ENCODE data around the gene MPP3. TPM values are rescaled to one million over a fixed set of nuclear protein-coding genes. Genes with fewer than 3 reads are reported as not detected.

The MPP3 gene
- total RNA-seq, 4 donors from 2014 or later = 5.1 to 10.8 (median 7.8) TPM

DNA sequence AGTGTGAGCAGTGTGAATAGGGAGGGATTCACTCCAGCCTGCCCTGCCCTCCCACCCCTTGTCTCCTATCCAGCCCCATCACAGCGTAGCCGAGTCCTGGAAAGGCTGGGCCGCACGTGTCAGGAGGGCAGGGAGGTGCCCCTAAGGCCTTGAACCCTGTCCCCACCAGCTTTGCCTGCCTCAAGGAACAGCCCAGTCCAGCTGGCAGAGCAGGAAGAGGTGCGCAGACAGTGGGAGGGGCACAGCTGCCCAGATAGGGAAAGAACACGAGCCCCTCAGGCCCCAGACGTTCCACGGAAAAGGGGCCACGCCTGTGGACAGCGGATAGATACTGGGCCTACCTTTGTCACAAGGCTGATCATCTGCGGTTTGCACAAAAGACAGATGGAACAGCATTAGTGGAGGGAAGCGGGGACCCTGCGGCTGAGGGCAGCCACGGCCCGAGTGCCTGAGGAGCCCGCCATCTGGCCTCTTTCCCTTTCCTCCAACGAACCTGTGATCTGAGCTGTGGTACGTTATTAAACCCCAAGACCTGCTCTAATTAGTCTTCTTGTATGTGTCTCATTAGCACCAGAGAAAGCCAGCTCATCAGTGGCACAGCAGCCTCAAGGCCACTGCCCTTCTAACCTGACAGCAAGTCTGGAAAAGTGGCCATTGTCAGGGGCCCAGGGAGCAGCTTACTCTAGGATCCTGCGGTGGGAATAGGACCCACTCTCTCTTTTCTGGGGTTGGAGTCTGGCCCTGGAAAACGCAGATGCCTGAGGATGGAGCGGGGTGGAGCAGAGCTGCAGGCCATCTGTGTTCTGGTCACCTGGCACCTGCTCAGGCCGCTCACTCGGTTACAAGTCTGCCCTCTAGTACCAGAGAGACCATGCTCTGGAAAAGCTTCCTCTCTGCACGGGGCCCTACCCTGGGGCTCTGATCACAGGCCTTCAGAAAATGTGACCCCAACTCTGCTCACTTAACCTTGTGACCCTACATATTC is 16.3 kb downstream of the MPP3 start:
- H3K9me3 ChIP-seq = no peaks in the 10 kb centered on the region
- TF ChIP-seq EP300 (IDR thresholded peaks at IDR 0.05) = no peak
- no peak for TF ChIP-seq POLR2AphosphoS5 (IDR thresholded peaks at IDR 0.05)
- TF ChIP-seq POLR2A (IDR thresholded peaks at IDR 0.05) = no peak
- TF ChIP-seq, protein P1, sequence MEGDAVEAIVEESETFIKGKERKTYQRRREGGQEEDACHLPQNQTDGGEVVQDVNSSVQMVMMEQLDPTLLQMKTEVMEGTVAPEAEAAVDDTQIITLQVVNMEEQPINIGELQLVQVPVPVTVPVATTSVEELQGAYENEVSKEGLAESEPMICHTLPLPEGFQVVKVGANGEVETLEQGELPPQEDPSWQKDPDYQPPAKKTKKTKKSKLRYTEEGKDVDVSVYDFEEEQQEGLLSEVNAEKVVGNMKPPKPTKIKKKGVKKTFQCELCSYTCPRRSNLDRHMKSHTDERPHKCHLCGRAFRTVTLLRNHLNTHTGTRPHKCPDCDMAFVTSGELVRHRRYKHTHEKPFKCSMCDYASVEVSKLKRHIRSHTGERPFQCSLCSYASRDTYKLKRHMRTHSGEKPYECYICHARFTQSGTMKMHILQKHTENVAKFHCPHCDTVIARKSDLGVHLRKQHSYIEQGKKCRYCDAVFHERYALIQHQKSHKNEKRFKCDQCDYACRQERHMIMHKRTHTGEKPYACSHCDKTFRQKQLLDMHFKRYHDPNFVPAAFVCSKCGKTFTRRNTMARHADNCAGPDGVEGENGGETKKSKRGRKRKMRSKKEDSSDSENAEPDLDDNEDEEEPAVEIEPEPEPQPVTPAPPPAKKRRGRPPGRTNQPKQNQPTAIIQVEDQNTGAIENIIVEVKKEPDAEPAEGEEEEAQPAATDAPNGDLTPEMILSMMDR (IDR thresholded peaks at IDR 0.05) = no peak
- WGBS, 2 donors (ENCODE audit: low coverage in 1 of 2) = 77 to 90% methylated on average over 2 to 3 of the region's 24 CpGs
- peaks cover 0 to 84% of the 10 kb centered on the region in 2 donors for H3K36me3 ChIP-seq
- no peak for ATAC-seq
- H3K4me3 ChIP-seq = no peak overlapping the region
- H3K27me3 ChIP-seq = no peaks in the 10 kb centered on the region
- H3K4me1 ChIP-seq = no peaks in the 10 kb centered on the region
- no peak overlapping the region for H3K27ac ChIP-seq

GRCh38 chr17:43814714-43815113 is 18.2 kb downstream of the MPP3 start:
- WGBS, 2 donors (ENCODE audit: low coverage in 1 of 2) = 13 to 31% methylated on average over 1 of the region's 1 CpG
- ATAC-seq = no peak
- Histone ChIP-seq H3K27ac (no peak overlapping the region), H3K9me3 (no peaks in the 10 kb centered on the region), H3K36me3 (peaks cover 0 to 84% of the 10 kb centered on the region in 2 donors), H3K4me3 (no peak overlapping the region), H3K4me1 (no peaks in the 10 kb centered on the region), H3K27me3 (no peaks in the 10 kb centered on the region)
- TF ChIP-seq POLR2A (IDR thresholded peaks at IDR 0.05) = no peak
- TF ChIP-seq, protein P1 (IDR thresholded peaks at IDR 0.05) = no peak
- TF ChIP-seq POLR2AphosphoS5 (IDR thresholded peaks at IDR 0.05) = no peak
- TF ChIP-seq EP300 (IDR thresholded peaks at IDR 0.05) = no peak

- Histone ChIP-seq H3K4me1 (no peaks in the 10 kb centered on the region), H3K36me3 (peaks cover 0 to 86% of the 10 kb centered on the region in 2 donors), H3K9me3 (no peaks in the 10 kb centered on the region), H3K27ac (no peak overlapping the region), H3K27me3 (no peaks in the 10 kb centered on the region), H3K4me3 (no peak overlapping the region)
- no peak for ATAC-seq
- TF ChIP-seq, protein P1 (IDR thresholded peaks at IDR 0.05) = no peak
- no peak for TF ChIP-seq POLR2A (IDR thresholded peaks at IDR 0.05)
- WGBS, 2 donors (ENCODE audit: low coverage in 1 of 2) = 90% methylated on average over 2 of the region's 12 CpGs; no CpG with 5 or more reads in 1 of the 2 donors
Observed at GRCh38 chr17:43814026-43814425, 18.9 kb downstream of the MPP3 start.

GRCh38 chr17:43813386-43813785 is 19.6 kb downstream of the MPP3 start:
- H3K4me3 ChIP-seq = no peak overlapping the region
- H3K27me3 ChIP-seq = no peaks in the 10 kb centered on the region
- H3K4me1 ChIP-seq = no peaks in the 10 kb centered on the region
- H3K27ac ChIP-seq = no peak overlapping the region
- no peaks in the 10 kb centered on the region for H3K9me3 ChIP-seq
- TF ChIP-seq EP300 (IDR thresholded peaks at IDR 0.05) = no peak
- TF ChIP-seq POLR2AphosphoS5 (IDR thresholded peaks at IDR 0.05) = no peak
- TF ChIP-seq, protein P1 (IDR thresholded peaks at IDR 0.05) = no peak
- no peak for TF ChIP-seq POLR2A (IDR thresholded peaks at IDR 0.05)
- 40% methylated on average over 1 of the region's 3 CpGs; no CpG with 5 or more reads in 1 of the 2 donors for WGBS, 2 donors (ENCODE audit: low coverage in 1 of 2)
- no peak for ATAC-seq
- H3K36me3 ChIP-seq = peaks cover 0 to 86% of the 10 kb centered on the region in 2 donors
